ENCODE data around the gene TAF3. TPM values are rescaled to one million over a fixed set of nuclear protein-coding genes. Genes with fewer than 3 reads are reported as not detected.

TAF3 gene
- total RNA-seq, 1 experiment from 2014 or later: 5.5 TPM

GRCh38 chr10:7937315-7937945 is 119.1 kb downstream of the TAF3 start:
- CTCF ChIA-PET: no interaction called here
- no peaks in the 10 kb centered on the region for H3K36me3 ChIP-seq (ENCODE audit: control insufficient read depth, insufficient read depth, low read length)

GRCh38 chr10:7941576-7941975 is 123.3 kb downstream of the TAF3 start:
- Histone ChIP-seq H3K36me3 (ENCODE audit: control insufficient read depth, insufficient read depth, low read length) (no peaks in the 10 kb centered on the region), H3K4me3 (ENCODE audit: low read depth in 2 of 2, low read length in 2 of 2) (no peak overlapping the region), H3K9me3 (ENCODE audit: control insufficient read depth, insufficient read depth, low read depth, low read length) (no peaks in the 10 kb centered on the region), H3K4me1 (ENCODE audit: control insufficient read depth, insufficient read depth, low read length) (no peaks in the 10 kb centered on the region), H3K27me3 (ENCODE audit: control insufficient read depth, insufficient read depth, low read length) (no peaks in the 10 kb centered on the region), H3K27ac (ENCODE audit: low read length) (no peak overlapping the region)
- intact Hi-C loops (cut with micrococcal nuclease; ENCODE audit: unreplicated experiment): no loop called here
- DNase-seq (ENCODE audit: low read depth, low spot score): no peak
- no peak for TF ChIP-seq TCF7L2 (IDR thresholded peaks at IDR 0.05; ENCODE audit: low read depth, low read length)
- TF ChIP-seq, protein P1, sequence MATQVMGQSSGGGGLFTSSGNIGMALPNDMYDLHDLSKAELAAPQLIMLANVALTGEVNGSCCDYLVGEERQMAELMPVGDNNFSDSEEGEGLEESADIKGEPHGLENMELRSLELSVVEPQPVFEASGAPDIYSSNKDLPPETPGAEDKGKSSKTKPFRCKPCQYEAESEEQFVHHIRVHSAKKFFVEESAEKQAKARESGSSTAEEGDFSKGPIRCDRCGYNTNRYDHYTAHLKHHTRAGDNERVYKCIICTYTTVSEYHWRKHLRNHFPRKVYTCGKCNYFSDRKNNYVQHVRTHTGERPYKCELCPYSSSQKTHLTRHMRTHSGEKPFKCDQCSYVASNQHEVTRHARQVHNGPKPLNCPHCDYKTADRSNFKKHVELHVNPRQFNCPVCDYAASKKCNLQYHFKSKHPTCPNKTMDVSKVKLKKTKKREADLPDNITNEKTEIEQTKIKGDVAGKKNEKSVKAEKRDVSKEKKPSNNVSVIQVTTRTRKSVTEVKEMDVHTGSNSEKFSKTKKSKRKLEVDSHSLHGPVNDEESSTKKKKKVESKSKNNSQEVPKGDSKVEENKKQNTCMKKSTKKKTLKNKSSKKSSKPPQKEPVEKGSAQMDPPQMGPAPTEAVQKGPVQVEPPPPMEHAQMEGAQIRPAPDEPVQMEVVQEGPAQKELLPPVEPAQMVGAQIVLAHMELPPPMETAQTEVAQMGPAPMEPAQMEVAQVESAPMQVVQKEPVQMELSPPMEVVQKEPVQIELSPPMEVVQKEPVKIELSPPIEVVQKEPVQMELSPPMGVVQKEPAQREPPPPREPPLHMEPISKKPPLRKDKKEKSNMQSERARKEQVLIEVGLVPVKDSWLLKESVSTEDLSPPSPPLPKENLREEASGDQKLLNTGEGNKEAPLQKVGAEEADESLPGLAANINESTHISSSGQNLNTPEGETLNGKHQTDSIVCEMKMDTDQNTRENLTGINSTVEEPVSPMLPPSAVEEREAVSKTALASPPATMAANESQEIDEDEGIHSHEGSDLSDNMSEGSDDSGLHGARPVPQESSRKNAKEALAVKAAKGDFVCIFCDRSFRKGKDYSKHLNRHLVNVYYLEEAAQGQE (IDR thresholded peaks at IDR 0.05; ENCODE audit: insufficient read depth in 1 of 2, low read depth in 2 of 2, low read length in 1 of 2): no peak
- TF ChIP-seq POLR2AphosphoS5 (IDR thresholded peaks at IDR 0.05; ENCODE audit: low read depth, low read length): no peak
- TF ChIP-seq SIN3A (IDR thresholded peaks at IDR 0.05; ENCODE audit: borderline replicate concordance, insufficient read depth, low read depth, low read length): no peak
- TF ChIP-seq, protein P2, sequence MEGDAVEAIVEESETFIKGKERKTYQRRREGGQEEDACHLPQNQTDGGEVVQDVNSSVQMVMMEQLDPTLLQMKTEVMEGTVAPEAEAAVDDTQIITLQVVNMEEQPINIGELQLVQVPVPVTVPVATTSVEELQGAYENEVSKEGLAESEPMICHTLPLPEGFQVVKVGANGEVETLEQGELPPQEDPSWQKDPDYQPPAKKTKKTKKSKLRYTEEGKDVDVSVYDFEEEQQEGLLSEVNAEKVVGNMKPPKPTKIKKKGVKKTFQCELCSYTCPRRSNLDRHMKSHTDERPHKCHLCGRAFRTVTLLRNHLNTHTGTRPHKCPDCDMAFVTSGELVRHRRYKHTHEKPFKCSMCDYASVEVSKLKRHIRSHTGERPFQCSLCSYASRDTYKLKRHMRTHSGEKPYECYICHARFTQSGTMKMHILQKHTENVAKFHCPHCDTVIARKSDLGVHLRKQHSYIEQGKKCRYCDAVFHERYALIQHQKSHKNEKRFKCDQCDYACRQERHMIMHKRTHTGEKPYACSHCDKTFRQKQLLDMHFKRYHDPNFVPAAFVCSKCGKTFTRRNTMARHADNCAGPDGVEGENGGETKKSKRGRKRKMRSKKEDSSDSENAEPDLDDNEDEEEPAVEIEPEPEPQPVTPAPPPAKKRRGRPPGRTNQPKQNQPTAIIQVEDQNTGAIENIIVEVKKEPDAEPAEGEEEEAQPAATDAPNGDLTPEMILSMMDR (IDR thresholded peaks at IDR 0.05): no peak
- in situ Hi-C loops (cut with HindIII; ENCODE audit: low pct_unique_long_range_greater_than_20kb, low sequenced_read_pairs): no loop called here
- ATAC-seq: no peak
- POLR2A ChIA-PET: no interaction called here
- CTCF ChIA-PET: no interaction called here
- BruUV-seq (replicated peaks): no TSS peak

More at GRCh38 chr10:7937315-7937945, 119.1 kb downstream of the TAF3 start:
- POLR2A ChIA-PET: no interaction called here
- DNase-seq (ENCODE audit: low read depth, low spot score) (no peak), ATAC-seq (no peak)
- no peaks in the 10 kb centered on the region for H3K27me3 ChIP-seq (ENCODE audit: control insufficient read depth, insufficient read depth, low read length)
- H3K9me3 ChIP-seq (ENCODE audit: control insufficient read depth, insufficient read depth, low read depth, low read length): no peaks in the 10 kb centered on the region
- intact Hi-C loops (cut with micrococcal nuclease; ENCODE audit: unreplicated experiment) (no loop called here), in situ Hi-C loops (cut with HindIII; ENCODE audit: low pct_unique_long_range_greater_than_20kb, low sequenced_read_pairs) (no loop called here)
- no peak overlapping the region for H3K4me3 ChIP-seq (ENCODE audit: low read depth in 2 of 2, low read length in 2 of 2)
- no peaks in the 10 kb centered on the region for H3K4me1 ChIP-seq (ENCODE audit: control insufficient read depth, insufficient read depth, low read length)
- no TSS peak for BruUV-seq (replicated peaks)
- no peak overlapping the region for H3K27ac ChIP-seq (ENCODE audit: low read length)
- TF ChIP-seq SIN3A (IDR thresholded peaks at IDR 0.05; ENCODE audit: borderline replicate concordance, insufficient read depth, low read depth, low read length): no peak
- TF ChIP-seq, protein P2 (IDR thresholded peaks at IDR 0.05): no peak
- TF ChIP-seq TCF7L2 (IDR thresholded peaks at IDR 0.05; ENCODE audit: low read depth, low read length): no peak
- no peak for TF ChIP-seq POLR2AphosphoS5 (IDR thresholded peaks at IDR 0.05; ENCODE audit: low read depth, low read length)
- TF ChIP-seq, protein P1 (IDR thresholded peaks at IDR 0.05; ENCODE audit: insufficient read depth in 1 of 2, low read depth in 2 of 2, low read length in 1 of 2): no peak

Measured in Panc1 (cell line).